CD4-positive, alpha-beta T cell treated with Interferon gamma for 1 hour (primary cell): ENCODE measurements around the gene ALKBH3.

ENCODE experiments used
- DNase-seq: peaks from one replicate; pipeline ENCODE4 v3.0.0-alpha.2; 2020

ALKBH3 gene

DNA sequence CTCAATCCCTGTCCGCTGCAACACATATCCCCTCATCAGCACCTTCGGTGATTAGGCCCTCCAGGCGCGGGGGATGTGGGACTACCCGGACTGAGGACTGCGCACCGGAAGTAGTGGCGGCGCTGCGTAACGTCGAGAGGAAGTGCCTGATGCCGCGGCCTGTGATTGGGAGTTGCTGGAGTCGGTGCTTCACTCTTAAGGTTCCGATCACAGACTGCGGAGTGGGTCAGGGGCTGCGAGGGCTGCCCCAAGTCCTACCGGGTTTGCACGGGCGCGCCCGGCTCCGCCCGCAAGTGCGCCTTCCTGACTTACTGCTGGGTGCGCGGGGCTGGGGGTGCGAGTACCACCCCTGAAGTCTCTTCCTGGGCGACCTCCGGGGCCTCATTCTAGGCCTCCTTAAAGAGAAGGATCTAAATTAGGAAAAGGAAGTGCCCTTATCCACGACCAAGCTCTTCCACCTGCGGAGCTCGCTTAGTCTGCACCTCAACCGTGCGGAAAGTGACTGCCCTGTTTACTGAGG is at the start of gene ALKBH3:
Gene ALKBH3 (plus strand): TSS at position 192 of the 520 bp plus-strand sequence. CDS start 1,822 bp downstream, outside the sequence.
- peak; percentile 88 for DNase-seq

DNA sequence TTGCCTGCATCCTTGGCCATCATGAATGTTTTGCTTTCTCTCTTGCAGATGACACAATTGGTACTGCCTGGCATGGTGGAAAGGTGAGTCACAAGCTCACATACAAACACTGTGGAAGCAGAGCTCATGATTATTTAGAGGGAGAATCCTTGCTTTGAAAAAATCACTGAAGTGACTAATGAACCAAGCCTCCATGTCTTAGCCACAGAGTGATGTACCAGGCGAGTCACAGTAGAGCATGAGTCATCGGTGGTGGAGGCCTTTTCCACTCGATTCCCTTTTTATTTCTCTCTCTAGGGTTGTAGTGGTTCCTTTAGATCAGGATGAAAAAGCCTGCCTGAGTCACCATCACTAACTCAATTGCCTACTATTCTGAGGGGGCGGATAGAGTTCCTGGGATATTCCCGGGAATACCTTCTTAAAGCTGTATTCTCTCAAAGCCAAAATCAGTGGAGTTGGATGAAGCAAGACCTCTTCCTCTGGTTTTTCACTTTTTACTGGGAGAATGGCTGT is 49.6 kb upstream of the ALKBH3 start:
- peak; percentile 6 for DNase-seq

DNA sequence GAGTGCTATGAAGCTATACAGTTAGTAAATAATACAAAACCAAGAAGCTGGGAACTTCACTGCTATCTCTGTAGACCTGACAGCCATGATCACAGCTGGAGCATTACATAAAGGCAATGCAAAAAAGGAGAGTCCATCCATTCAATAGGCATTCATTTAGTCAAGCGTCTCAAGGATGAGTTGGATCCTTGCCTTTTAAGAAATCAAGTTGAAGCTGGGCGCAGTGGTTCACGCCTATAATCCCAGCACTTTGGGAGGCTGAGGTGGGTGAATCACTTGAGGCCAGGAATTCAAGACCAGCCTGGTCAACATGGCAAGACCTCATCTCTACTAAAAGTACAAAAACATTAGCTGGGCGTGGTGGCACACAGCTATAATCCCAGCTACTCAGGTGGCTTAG is 48.1 kb upstream of the ALKBH3 start:
- DNase-seq, result no peak

DNA sequence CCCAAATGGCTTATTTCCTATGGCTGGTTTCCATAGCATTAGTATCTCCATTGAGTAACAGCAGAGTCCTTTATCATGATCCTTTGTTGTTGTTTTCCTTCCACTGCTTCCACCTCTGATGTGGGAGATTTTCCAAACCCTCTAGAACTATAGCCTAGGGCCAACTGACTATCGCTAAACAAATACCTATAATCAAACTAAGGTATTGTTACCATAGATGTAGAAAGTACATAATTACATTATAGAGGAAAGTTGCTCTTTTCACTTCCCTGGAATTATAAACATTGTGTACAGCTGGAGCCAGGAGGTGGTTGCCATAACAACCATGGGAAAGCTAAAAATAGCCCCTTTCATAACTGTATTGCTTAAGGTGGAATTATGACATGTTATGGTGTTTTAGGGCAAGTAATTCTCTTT is 47.0 kb upstream of the ALKBH3 start:
- DNase-seq, result no peak

DNA sequence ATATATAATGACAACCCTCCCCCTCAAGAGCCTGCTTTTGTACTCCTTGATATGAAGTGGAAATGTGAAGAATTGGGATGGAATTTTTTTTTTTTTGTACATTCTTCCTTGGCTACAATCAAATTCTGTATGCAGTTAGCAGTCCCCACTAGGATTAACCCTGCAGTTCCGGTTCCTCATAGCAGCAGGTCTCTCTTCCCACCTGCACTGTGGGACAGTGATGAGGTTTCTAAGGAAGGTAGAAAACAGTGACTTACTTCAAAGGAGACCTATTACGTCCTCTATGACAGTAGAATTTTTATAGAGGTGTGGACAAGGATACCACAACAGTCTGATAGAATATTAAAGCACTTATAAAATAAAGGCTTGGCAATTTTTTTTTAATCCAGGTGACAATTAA is 46.3 kb upstream of the ALKBH3 start:
- DNase-seq, result no peak

DNA sequence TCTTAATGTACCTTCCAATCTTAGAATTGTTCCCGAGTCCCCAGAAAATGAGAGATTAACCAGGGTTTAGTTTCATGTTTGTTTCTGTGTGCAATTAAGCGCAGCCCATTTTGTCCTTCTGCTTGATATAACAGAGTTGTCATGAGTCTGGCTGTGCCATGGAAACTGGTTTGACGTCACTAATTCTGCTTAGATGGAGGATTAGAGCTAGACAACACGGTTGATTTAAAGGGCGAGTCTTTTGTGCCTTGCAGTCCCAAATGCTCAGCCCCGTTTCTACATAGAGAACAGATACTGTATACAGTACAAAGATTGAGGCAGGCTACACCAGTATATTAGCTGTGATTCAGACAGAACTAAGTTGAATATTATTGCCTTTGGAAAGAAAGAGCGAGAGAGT is 45.5 kb upstream of the ALKBH3 start:
- no peak for DNase-seq

DNA sequence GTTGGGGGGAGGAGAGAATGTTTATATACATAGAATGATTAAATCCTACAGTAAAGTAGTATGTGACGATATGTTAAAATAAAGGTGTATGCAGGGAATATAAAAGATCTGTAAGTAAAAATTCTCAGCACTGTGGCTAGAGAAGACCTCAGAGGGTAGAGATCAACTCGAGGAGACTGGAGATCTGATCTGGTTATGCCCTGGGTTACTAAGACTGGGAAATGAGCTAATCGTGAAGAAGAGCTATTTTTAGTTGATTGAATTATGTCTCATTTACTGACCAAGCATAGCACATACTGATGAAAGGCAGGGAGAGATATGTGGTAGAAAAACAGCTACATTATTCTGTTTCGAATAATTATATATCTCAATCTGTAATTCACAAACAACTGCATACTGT is 42.8 kb upstream of the ALKBH3 start:
- no peak for DNase-seq

DNA sequence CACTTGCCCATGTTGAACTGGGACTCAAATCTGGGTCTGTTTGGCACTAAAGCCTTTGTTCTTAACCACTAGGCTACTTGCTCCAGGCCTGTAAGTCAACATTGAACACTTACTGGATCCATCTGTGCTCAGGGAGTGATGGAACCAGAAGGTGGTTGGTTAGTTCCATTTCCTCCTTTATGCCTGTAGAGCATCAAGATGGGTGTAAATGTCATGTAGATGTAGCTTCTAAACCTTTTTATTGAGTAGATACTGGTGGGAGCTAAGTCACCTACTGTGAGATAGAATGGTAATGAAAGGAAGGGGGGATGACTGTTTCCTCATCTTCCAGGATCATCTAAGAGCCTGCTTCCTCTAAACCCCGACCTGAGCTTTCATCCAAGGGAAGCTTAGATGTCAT is 38.6 kb upstream of the ALKBH3 start:
- DNase-seq, result no peak

DNA sequence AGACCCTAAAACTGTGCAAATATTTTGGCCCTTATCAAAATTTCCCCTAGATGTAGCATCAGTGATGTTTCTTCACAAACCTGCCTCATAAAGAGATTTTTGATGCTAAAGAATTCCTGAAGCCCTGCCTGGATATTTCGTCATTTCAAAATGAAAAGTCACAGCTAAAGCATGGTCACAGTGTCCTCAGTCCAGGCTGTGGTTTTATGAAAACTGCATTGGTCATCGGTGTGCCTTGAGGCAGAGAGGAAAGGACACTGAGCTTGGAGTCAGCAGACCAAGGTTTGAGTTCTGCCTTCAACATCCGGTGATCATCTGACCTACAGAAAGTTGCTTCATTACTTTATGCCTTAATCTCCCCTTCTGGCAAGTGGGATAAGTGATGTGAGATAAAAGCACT is 34.8 kb upstream of the ALKBH3 start:
- DNase-seq, result no peak

DNA sequence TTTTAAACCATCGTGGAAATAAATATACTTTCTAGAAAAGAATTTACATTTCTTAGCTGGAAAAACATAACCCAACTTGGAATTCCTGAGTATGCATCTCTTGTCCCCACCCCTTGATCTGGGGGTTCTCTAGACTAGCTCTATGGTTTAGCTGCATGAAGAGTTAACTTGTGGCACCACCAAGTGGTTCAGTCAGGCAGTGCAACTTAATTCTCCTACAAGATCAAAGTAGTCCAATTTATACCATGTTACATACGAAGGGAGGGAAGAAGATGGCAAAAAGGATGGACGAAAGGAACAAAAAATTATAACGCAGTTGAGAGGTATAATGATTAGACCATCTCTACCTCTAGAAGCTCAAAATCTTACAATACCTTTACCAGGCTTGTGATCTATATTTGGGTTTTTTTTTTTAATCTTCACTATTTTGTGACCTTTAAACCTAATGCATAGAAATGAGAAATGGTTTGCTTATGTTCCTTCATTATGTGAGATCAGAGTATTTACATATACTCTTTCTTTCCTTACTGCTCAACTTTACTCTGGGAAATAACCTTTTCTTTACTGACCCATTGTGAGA is 28.5 kb upstream of the ALKBH3 start:
- DNase-seq, result peak; percentile 38

DNA sequence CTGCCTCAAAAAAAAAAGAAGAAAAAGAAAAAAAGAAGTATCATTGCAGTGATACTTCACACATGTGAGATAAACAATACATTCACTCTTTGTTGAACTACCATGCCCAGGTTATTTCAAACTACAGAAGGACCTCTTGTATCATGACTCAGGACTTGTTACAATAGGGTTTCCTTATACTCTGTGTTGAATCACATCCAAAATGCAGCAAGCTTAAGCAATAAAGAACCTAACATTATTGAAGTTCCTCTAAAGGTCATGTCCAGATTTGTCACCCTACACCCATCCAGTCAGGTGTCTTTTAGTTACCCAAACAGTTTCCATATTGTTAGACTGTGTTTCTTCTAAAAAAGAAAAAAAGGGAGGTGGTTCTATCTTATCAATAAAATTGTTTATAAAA is 26.9 kb upstream of the ALKBH3 start:
- no peak for DNase-seq

DNA sequence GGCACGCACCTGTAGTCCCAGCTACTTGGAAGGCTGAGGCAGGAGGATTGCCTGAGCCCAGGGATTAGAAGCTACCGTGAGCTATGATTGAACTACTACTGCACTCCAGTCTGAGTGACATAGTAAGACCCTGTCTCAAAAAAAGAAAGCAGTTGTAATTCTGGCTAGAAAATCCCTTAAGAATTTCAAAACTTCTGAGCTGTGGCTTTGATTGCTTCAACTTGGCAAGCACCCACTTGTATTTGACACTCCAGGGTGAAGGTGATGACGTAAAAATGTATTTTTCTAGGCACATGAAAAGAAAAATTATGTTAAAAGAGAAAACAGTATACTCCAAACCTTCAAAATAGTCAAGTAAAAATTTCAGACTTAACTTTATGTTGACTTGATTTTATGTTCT is 23.6 kb upstream of the ALKBH3 start:
- no peak for DNase-seq

DNA sequence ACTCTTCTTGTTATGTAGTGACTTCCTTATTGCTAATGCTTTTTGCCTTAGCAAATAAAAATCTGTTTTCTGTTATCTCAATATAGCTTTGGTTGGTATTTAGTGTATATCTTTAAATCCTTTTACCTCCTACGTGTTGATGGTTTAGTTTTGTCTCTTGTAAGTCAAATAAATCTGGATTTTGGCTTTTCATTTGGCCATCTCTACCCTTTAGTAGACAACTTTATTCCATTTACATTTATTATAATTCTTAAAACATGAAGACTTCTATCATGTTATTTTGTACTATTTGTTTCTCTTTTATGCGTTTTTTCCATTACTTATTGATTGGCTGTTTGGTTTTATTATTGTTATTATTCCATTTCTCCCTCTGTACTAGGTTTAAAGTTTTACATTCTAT is 19.5 kb upstream of the ALKBH3 start:
- DNase-seq, result no peak

DNA sequence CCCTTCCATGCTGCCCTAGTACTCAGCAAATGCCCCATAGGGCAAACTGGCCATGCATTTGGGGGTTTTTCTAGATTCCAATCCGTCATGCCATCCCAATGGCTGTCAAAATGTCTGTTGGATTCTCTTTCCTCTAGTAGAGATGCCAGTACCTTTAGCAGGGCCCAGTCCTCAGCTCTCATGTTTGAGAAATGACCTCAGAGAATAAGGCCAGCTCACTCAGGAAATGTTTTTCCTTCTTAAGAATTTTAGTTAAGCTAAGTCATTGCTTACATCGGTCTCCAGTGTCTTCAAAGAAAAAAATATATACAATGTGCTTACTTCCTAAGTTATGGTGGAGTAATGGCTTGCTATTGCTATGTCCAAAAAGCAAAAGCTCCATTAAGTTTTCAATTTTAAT is 14.1 kb upstream of the ALKBH3 start:
- DNase-seq, result no peak

DNA sequence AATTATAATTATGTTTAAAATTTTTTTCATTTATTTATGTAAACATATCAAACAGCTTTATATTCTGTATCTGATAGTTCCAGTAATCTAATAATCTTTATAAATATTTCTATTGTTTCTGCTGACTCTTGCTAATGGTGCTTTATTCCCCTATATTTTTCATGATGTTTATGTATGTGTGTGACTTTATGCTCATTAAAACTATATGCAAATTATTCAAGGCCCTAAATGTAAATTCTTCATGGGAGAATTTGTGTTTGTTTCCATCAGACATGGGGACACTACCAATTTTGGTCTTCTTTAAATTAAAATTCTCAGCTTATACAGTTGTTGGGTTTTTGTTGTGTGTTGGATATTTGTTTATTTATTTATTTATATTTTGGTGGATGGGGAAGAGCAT is 13.7 kb upstream of the ALKBH3 start:
- no peak for DNase-seq

DNA sequence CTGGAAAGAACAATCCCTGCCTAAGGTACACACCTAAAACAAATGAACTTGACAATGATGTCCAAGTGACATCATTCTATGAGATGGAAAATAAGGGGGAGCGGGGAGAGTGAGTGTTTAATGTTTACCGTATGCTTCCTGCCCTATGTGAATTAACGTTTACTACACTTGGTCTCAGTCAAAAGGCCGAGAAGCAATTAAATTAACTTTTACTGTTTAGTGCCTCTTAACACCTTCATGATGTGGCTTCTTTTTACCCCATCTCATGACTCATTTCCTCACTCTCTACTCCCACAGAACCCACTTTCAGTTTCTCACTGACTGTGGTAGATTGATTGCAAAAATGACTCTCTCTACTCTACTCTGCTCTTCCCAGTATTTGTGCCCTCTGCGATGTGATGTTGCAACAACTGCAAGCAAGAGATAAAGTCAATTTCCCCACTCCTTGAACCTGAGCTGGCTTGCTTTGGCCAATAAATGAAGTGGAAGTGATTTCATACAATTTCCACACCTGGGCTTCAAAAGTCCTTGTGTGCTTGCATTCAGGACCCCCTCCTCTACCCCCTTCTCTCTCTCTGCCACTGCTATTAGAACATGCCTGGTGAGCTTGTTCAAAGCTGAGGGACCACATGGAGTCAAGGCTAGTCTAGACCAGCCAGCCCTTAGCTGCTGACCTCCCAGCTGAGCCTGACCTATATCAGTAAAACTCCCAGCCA is 11.6 kb upstream of the ALKBH3 start:
- DNase-seq, result peak; percentile 6

DNA sequence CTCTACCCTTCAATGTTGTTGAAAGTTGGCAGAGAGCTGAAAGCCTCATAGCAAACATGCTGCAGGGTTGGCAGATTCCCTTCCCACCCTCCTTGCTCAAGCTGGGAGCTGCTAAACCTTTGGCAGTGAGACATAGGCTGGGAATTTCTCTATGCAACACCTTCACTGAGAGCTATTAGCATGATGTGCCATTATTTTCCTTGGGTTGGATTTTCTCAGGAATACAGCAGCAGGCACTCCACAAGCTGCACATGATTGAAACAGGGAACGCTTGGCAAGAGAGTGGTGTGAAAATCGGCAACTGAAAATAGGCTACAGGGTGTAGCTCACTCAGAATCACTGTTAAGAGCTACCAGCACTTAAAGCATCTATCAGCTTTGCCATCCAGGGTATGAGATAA is 9.6 kb upstream of the ALKBH3 start:
- DNase-seq, result no peak

DNA sequence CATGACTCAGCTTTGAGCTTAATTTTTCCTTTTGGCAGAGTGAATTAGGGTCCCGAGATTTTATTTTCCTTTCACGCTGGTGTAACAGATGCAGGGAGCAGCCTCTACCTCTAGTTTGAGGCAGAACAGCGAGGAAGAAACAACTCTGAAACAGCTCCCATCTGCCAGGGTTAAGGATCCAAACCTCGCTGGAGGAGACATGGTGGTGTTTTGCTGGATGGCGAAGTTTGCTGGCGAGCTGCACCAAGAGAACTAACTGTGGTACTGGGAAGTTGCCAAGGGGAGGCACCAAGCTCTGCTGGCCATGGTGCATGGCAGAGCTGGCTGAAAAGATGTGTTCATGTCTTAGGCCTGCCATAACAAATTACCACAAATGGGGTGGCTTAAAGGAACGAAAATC is 7.6 kb upstream of the ALKBH3 start:
- no peak for DNase-seq

DNA sequence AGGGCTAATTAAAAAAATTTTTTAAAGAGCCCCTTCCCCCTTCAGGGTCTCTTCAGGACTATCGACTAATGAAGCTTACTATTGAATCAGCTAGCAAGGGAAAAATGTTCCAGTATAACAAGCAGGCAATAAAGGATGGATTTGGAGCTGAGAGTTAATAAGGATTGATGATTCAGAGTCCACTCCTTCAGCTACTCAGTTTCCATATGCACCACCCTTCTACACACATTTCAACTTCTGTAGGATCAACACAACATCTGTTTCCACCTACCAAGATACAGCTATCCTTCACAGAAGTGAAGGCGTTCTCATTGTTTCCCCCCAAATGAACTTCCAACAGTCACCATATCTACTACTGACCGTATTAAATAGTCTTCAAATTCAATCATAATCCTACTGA is 6.6 kb upstream of the ALKBH3 start:
- no peak for DNase-seq

DNA sequence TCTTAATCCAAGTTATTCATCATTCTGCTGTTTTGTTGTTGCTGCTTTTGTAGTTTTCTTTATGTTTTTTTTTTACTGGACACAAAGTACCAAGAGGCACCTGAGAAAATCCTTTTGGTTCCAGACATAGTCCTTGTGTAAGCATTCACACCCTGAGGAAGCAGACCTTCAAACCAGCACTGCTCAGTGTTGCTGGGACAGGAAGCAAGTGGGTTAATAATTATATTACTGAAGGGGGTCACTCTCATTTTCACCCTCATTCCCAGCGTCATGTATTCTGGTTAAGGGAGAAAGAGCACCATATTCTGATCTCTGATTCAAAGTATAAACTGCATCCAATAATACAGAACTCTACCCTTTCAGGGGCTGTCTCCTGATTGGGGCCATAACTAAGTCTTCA is 5.9 kb upstream of the ALKBH3 start:
- no peak for DNase-seq

DNA sequence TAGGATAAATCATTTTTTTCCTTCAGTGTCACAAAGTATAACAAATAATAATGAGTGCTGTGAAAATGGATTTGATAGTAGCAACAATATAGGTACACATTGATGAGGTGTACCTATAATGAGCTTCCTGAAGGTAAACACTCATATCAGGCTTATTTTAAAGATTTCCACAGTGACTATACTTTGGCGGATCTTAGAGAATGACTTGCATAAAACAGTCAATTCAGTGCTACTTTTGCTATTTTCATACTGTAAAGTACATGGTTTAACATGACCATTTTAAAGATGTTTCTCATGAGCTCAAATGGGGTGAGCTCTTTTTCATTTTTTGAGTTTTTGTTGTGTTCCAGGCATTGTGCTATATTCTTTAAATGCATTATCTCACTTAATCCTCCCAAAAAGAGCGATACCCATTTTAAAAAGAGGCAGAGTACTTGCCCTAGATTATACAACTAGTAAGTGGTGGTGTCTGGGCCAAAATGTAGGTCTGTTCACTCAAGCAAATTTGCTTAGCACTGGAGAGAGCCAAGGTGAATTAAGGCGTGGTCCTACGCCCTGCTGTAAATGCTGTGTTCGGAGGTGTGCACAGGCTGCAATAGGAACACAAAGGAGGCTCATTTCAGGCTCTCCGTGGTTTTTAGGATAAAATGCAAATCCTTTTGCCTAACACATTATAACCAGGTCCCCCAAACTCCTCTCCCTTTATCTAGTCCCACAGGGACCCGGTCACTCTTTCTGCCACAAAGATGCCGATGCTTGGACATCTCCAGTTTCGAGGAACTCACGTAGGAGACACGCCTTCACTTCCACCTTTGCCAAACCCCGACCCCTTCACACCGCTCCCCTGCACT is 617 bp upstream of the ALKBH3 start:
- DNase-seq, result no peak

DNA sequence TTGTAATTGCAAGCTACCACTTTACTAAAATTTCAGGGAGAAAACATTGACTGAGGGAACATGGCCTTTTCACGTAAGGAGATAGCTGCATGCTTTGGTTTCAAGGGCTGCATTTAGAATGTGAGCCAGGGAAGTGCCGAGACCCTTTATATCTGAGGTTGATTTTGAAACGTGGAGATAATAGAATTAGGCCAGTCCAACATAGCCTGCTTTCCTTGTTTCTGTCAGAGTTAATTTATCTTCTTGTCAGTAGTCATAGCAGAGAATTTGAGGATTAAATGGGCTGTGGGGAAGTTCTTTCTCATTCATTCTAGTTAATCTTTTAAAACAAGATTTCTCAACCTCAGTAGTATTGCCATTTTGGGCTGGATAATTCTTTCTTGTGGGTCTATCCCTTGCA is 12.2 kb downstream of the ALKBH3 start:
- DNase-seq, result no peak

DNA sequence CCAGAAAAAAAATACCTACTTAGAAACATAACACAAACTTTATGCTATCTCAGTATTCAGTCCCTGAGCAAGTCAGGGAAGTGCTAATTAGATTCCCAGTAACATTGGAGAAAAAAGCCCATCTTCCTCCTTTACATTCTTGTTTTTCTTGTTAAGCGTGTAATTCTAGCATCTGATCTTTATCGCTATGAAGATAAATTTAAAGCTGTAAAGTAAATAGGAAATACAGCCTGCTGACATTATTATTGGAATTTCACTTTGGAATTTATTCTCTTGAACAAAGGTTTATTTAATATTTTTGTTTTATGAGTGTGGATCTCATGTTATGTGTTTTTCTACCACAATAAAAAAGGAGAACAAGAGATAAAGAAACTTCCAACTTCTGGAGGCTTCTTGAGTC is 13.9 kb downstream of the ALKBH3 start:
- DNase-seq, result no peak

DNA sequence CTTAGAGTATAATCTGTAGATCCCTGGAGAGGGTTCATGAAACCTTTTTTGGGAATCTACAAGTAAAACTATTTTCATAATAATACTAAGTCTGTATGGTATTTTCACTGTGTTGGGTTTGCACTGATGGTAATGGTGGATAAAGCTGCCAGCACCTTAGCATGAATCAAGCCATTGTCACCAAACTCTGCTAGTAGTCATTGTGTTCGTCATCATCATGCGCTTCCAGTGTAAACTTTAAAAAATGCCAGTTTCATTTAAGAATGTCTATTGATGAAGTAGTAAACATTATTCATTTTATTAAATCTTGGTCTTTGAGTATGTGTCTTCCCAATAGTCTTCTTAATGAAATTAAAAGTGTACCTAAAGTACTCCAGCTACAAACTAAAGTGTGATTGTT is 15.0 kb downstream of the ALKBH3 start:
- DNase-seq, result no peak
